Stimulated activated CD4-positive, alpha-beta T cell treated with anti-CD3 and anti-CD28 coated beads, Interleukin-4, amount 100 ng/mL, for 4 hours (primary cell): ENCODE data around the gene A3GALT2.

ENCODE experiments used
- DNase-seq, 2 experiments: peaks; one replicate each; pipeline ENCODE4 v3.0.0-alpha.2; 2020

The A3GALT2 gene

DNA sequence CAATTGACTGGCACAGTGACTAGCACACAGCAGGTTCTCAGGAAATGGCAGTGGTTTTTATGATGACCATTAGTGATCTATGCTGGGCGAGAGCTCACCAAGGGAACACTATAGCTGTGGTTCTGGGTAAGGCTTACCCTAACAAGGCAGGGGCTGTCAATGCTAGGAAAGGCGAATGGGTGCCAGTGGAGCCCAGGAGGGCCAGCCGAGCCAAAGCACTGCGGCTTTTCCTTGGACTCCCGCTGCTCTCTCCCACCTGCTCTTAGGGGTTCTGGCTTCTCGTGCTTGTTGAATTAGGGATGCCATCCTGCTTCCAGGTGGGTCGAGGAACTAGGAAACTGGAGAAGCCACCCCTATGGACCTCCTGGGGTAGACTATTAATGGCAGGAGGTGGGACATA lies 10.0 kb upstream of the A3GALT2 start:
- DNase-seq, result no peak

DNA sequence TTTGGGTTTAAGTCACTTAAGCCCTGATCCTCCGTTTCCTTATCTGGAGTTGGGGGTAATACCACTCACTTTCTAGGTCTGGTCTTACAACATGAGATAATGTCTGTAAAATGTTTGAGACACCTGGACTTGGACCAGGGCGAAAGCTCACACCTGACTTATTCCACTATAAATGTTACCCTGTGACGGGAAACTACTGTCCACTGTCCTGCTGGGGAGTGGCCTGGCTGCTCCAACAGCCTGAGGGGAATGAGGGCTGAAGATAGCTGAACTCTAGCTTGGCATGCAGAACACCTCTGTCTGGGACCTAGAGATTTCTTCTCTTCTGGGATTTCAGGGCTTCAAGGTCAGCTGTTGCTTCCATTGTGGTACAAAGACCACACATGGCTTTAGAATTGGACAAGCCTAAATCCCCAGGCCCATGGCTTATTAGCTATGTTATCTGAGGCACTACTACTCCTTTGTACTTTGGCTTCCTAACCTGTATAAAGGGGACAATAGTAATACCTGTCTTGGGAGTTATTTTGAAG lies 9.5 kb upstream of the A3GALT2 start:
- no peak for DNase-seq

DNA sequence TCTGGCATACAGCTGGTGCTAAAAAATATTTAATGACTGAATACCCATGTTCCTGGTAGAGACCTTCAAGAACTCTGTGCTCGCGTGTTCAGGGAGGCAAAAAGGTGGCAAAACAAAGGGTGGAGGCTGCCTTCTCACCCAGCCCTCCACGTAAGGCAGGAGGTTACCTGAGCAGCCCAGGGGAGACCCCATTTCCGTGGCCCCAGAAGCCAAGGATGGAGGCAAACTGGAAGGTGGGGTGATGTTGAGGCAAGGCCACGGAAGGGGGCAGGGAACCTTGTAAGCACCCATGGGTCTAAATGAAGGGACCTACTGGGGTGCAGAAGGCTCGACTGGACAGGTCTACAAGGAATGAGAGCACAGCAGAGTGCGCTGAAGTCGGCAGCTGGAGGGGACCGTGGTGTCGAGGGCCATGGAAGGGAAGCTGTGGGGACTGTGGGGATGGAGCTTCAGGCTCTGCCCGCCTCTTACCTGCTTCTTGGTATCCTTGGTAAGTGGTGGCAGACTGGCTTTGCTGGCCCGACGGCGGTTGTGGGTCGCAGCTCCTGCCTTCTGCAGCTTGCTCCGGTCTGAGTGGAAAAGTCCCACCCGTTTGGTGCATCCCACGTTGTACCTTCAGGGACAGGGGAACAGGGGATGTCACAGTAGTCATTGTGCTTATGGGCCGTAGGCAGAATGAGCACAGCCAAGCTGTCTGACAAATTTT lies 8.9 kb upstream of the A3GALT2 start:
- no peak for DNase-seq

DNA sequence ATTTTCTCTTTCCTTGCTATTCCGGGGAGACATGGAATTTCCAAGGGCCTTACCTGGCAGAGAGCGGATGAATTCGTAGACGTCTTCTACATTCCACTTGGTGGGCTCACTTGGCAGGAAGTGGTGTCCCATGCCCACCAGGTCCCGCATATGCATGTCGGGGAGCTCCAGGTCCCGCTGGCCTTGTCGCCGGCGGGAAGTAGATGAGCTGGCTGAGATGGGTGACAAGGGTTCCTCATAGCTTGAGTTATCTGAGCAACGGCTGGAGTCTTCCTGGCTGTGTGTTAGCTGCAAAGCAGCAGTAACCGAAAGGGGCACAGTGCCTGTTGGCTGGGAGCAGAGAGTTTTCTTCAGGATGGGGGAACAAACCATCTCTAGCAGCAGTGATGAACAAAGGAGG lies 7.9 kb upstream of the A3GALT2 start:
- no peak for DNase-seq

DNA sequence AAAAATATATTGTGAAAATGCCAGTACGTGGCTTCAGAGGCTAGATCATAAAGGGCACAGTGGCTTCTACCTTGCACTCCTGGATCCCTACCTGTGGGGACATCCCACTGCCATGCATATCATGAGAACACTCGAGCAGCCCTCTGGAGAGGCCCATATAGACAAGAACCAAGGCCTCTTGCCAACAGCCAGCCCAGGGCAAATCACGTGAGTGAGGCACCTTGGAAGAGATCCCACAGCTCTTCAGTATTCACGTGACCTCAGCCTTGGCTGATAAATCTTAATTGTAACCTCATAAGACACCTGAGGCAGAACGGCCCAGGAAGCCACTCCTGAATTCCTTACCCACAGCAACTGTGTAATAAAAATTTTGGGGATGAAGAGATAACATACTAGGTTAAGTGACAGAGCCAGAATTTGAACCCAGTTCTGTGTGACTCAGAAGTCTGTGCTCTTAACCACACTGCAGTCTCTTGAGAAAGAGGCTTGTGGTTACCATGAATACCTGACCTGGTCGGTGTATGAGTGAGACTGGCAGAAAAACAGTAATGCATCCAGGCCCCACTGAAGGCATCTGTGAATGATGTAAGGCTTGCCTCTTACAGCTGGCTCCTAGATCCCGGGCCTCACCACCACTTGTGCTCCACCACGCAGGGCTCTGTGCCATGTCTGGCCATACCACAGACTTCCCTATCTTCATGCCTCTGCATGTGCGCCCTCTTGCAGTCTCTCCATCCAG lies 6.9 kb upstream of the A3GALT2 start:
- DNase-seq, result no peak

DNA sequence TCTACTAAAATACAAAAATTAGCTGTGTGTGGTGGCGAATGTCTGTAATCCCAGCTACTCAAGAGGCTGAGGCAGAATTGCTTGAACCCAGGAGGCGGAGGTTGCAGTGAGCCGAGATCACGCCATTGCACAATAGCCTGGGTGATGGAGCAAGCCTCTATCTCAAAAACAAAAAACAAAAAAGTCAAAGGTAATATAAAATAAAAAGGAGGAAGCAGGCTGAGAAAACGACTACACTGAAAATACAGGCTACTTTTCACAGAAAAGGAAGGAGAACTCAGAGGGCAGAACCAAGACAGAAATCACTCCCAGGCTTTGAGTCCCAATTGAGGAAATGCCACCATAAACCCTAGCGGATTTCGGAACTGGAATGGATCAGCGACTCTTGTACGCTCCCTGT lies 5.9 kb upstream of the A3GALT2 start:
- no peak for DNase-seq

DNA sequence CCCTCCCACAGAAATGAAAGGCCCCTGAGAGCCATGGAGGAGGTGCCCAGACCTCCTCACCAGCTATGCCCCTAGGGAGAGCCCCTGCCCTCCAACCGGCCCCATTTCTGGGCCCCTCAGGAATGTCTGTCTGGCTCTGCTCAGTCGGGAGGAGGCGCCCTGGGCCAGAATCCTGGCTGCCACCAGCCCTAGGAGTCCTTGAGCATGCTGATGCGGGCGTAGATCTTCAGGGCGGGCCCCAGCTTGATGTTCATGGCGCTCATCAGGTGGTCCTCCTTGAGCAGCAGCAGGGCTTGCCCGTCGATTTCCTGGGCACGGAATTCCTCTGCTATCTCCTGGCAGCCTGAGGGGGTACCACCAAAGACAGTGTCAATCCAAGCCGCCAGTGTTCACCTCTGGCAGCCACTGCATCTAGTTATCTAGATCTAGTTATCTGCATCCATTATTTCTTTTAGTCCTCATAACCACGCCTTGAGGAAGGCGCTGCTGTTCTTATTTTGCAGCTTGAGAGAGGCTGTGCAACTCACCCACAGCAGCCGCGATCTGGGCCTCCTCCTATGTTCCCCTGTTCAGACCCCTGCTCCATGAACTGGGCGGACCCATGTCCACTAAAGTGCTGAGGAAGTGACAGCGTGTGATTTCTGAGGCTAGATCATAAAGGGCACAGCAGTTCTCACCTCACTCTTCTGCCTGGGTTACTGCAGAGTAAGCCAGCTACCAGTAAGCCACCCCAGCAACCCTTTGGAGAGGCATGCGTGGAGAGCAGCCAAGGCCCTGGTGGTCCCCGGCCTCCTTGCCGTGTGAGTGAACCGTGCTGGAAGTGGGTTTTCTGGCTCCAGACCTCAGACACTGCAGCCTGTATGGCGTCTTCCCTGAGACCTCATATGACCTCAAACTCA lies 4.0 kb upstream of the A3GALT2 start:
- DNase-seq, result no peak

DNA sequence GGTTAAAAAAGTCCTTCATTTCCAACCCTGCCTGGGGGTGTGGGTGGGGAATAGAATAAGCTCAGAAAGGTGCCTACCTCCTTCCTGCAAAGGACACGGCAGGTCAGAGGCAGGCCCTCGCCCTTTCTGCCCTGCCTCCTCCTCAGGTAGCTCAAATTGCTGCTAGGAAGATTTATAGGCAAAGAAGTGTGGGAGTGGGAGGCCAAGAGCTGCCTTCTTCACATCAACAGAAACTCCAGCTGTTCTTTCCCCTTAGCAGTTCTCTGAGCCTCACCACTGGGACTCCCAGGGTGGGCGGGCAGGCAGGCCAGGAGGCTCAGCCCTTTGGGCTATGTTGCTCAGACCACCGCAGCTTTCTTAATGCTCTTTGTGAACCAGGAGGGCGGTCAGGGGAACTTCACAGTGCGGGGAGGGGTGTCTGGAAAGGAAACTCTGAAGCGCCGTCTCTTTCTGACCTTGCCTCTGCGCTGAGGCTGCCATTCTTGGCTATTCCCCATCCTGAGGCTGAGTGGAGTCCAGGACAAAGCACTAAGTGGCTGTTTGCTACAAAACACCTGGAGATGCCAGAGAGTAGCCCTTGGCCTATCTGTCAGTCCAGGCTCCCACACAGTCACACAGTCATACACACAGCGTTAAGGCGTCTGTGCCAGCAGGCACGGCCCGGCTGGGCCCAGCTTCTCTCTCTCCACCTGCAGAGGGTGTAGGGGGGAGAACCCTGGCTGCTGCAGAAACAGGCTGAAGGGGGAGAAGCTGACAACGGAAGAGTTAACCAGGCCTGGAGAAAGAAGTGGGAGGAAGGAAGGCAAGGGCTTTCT lies 3.0 kb upstream of the A3GALT2 start:
- no peak for DNase-seq

DNA sequence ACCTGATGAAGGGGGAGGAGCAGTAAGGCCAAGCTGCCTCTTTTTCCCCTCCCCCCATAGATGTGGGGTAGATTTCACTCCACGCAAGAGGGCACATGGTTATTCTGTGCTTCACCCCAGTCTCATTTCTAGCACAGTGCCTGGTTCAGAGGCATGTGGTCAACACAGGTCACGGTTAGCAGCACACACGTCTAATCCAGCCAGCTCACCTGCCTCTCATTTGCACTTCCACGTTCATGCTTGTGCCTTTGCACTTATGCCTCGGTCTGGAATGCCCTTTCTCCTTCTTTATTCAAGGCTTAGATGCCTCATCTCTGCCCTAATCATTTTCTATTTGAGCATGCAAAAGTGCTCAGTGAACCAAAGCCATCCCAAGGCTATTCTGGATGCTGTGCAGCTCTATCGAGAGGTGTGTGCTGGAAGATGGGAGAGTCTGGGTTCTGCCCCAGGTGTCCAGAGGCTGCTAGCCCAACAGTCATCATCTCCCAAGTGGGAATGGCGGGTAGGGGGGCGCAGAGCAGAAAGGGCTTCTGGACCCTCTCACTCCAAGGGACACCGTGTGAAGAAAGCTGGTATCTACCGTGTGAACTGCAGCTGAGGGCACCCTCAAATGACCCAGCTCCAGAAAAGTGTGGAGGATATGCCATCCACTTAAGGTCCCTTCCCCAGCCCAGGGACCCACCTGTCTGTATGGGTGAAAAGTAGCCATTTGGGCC lies 2.1 kb upstream of the A3GALT2 start:
- DNase-seq, result no peak

DNA sequence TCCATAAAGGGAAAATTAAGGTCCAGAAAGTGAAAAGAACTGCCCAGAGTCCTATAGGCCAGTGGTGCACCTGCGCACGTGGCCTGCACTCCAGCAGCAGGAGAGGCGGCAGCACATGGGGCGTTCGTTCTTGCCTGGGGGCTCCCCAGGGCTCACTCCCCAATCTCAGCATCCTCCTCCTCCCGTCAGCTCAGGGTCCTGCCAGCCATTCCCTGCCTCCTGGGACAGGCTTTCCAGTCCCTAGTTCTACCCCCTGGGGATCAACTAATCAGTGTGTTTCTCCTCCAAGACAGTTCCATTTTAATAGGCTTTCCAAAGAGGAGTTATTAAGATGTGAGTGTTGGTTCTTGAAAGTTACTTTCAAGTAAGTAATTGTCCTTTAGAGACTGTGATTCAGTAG lies 1.2 kb upstream of the A3GALT2 start:
- no peak for DNase-seq

DNA sequence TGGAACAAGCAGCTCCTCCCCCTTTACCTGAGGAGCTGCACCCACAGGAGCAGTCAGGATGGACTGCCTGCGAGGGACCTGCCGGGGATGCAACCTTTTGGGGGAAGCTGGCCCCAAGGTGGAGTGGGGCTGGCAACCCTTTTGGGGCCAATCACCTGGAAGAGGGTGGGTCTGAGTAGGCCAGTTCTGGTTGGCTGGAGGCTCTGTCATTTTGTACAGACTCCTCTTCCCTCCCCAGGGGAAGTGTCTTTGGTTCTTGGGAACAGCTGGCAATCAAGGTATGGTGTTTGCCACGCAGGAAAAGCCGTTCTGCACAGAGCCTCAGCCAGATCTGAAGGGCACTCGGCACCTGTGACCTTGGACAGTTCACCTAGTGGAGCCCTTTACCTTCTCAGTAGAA lies 280 bp upstream of the A3GALT2 start:
- DNase-seq, result no peak

DNA sequence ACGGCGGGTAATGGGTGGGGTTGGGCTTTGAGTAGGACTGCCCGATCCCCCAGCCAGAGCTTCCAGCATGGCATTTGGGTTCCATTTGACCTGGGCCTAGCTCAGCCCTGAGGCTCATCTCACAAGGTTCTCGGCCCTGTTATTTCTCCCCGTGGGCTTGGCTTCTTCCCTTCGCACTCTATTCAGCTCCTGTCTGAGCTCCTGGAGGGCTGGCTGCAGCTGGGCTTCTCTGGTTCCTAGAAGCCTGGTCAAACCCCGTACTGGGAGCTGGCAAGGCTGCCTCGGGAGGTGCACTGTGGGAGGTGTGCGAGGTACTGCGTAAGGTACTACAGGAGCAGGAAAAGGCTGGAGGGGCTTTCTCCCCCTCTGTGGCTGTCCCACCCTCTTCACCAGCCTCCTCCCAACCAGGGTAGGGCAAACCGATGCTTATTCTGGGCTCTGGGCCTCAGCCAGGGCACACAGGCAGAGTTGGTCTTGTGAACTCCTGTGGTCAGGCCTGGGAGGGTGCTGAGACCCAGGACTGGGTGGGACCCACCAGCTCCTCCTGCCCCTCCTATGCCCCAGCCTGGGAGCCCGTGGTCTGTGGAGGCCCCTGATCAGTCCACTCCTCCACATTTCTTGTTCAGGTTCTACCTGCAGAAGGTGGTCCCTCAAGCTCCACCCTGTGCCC lies 814 bp downstream of the A3GALT2 start:
- no peak for DNase-seq

DNA sequence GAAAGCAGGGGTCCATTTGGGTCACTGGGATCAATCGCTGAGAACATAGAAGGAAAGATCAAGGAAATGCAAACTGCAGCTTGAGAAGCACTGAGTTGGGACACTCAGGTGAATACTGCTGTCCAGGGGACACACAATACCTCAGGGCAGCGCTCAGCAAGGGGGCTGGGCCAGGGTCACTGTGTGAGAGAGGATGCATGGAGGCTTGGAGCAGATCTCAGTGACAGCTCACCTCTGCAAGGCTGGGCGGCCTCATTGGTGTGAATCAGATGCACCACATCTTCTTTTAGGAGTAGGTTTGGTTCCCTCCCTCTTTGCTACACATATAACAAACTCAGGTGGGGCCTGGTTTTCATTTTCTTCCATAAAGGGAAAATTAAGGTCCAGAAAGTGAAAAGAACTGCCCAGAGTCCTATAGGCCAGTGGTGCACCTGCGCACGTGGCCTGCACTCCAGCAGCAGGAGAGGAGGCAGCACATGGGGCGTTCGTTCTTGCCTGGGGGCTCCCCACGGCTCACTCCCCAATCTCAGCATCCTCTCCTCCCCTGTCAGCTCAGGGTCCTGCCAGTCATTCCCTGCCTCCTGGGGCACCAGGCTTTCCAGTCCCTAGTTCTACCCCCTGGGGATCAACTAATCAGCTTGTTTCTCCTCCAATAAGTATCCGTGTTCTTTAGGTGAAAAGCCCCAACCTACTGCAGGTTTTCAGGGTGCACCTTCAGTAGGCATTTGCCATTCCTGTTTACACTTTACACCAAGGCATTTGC lies 1.5 kb downstream of the A3GALT2 start:
- no peak for DNase-seq

DNA sequence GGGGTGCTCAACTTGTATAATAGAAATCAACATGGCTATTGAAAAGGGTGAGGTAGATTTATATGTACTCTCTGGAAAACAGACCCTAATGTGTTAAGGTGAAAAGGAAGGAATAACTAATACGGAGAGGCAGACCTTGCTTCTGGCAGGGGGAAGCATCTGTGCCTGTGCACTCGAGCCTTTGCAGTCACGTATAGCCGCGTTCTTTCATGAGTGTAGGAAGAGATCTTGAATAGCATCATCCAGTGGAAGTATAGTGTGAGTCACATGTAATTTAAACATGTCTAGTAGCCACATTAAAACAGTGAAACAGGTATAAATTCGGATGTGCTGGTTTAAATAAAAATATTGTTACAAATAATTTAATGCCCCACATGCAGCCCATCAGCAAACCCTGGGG lies 3.0 kb downstream of the A3GALT2 start:
- DNase-seq, result no peak

DNA sequence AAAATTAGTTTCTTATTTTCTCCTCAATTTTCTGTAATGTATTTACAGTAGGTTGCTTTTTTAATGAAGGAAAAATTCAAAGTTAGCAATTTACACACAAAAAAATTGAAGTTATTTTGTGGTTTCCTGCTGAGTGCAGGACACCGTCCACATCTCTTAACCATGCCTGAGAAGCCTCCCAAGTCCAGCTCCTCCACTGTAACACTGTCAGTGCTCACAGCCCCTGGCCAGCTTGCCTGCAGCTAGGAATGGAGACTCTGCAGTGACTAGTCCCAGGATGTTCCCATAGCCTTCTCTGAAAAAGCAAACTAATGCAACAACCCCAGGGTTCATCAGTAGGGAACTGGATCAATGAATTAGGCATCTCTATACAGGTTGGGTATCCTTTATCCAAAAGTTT lies 3.5 kb downstream of the A3GALT2 start:
- no peak for DNase-seq

DNA sequence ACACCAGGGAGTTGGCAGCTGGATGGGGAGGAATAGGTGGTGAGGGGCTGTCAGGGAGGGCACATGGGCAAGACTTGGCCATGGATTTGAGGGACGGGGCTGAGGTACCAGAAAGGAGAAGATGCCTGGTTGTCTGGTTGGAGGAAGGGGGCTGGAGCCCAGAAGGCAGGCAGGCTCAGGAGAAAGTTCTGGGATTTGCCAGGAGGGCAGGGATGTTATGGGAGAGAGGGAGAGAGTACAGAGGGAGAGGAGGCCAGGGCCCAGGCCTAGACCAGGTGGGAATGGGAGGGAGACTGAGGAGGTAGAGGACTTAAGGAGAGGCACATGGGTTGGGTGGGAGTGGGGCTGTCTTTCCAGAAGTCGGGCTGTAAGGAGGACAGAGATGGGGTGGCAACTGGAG lies 4.3 kb downstream of the A3GALT2 start:
- no peak for DNase-seq

DNA sequence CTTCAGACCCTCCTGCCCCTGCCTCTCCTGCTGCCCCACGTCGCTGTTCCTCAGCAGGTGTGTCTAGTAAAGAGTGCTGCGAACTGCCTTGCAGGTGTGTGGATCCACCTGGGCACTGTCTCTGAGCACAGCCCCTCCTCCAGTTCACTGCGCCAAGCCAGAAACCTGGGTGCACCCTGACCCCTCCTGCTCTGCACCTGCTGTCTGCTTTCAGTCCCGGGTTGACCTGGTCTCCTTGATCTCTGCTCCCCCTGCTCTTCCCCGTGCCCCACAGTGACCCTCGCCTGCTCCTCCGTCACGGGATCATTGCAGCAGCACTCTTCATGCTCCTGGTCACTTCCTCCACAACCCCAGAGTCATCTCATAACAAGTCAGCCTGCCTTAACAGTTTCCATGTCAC lies 6.5 kb downstream of the A3GALT2 start:
- no peak for DNase-seq

DNA sequence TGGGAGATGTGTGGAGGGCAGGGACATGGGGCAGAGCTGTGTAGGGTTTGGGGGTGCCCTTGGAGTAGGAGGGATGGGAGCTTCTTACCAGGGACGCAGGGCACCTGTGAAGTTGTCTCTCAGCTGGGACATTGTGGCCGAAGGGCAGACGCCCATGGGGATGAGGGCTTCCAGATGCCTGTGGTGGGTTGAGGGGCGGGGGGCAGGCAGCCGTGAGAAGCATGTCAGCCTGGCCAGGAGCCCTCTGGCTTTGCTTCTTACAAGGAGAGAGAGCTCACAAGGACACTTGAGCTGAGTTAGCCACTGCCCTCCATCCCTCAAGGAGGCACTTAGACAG lies 8.5 kb downstream of the A3GALT2 start:
- DNase-seq, result no peak

DNA sequence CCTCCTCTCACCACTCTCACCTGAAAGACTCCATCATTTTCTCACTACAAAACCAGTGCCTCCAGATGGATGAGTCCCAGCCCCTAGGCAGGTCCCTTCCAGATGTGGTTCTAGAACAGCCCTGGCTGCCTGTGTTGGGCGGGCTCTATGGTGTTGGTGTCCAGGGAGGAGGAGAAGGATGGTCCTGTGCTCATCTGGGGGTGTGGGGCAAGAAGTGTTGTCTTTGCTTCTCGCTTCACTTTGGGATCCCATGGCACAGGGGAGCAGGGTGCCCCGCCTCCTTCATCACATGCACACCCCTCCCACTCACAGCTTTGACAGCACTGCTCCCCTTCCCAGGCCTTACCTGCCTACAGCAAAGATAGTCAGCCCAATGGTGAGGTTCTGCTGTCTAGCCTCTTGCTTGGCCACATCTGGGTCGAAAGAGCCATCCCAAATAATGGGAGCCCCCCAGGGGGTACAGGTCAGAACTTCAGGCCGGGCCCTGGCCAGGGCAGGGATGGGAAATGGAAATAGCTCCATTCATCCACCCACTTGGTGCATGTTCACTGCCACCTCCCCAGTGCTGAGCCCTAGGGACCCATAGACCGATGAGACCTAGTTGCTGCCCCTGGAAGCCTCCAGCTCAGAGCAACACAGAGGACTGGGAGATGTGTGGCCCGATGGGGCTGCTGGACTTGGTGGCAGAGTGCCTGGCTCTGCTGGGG lies 9.0 kb downstream of the A3GALT2 start:
- DNase-seq, result no peak

DNA sequence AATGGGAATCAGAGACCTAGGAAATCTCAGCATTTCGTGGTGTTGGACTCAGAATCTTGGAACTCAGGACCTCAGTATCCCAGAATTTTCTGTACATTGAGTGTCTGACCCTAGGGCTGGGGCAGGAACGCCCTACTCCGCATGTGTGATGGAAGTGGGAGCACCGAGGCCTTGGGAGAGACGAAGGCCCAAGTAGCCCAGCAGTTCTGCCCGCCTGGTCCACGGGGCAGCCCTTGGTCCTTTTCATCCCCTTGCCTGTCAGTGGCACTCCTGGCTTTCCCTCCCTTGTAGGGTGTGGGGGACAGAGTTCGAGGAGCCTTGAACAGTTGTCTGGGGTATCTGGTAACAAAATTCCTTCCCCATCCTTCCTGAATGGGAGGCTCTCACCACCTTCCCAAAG lies 10.2 kb downstream of the A3GALT2 start:
- no peak for DNase-seq
